ENCODE results near the gene SLC39A5.
"Not testable (repeated sequence)": the region's sequence is repeated elsewhere in the genome, so short reads cannot be mapped to it uniquely, and the experiment has no call there.

Gene SLC39A5, protein sequence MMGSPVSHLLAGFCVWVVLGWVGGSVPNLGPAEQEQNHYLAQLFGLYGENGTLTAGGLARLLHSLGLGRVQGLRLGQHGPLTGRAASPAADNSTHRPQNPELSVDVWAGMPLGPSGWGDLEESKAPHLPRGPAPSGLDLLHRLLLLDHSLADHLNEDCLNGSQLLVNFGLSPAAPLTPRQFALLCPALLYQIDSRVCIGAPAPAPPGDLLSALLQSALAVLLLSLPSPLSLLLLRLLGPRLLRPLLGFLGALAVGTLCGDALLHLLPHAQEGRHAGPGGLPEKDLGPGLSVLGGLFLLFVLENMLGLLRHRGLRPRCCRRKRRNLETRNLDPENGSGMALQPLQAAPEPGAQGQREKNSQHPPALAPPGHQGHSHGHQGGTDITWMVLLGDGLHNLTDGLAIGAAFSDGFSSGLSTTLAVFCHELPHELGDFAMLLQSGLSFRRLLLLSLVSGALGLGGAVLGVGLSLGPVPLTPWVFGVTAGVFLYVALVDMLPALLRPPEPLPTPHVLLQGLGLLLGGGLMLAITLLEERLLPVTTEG

DNA sequence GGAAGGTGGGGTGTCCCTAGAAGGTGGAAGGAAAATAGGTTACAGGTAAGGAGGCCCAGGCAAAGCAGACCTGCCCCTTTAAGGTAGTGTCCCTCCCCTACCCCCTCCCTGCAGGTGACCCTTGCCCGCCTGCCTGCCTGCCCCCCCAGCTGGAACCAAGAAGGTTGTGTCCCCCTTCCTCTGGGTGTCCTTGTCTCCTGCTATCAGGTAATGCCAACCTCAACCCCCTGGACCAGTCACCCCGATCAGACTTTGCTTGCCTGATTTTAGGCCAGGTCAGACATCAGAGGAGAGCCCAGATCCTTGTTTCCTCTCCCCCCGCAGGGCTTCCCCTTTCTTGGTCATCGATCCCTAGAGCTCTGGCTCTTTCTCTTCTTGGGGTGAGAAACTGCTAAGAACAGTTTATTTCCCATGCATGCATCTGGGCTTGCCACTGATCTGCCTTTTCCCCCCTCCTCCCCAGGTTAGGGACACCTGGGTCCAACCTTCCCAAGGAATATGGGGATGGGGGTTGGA, at the start of gene SLC39A5:
SLC39A5 (plus strand) TSS at position 136 of the 516 bp plus-strand sequence. CDS start 1,224 bp downstream, outside the sequence.
- DNase-seq, result no peak

DNA sequence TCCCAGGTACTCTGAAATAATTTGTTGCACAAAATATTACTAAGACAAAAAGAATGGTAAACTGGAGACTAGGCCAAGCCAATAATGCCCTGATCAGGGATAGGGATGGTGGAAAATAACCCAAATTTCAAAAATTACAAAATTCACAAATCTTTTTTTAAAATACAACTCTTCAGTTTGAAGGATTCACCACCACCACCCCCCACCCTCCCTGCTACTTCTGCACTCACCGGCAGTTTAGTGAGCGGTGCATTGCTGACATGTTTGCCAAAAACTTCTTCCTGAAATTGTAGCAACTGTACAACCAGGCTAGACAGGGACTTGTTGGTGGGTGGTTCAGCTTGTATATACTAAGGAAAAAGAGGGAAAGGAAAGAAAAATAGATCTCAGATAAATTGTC, 42.9 kb upstream of the SLC39A5 start:
- no peak for DNase-seq

DNA sequence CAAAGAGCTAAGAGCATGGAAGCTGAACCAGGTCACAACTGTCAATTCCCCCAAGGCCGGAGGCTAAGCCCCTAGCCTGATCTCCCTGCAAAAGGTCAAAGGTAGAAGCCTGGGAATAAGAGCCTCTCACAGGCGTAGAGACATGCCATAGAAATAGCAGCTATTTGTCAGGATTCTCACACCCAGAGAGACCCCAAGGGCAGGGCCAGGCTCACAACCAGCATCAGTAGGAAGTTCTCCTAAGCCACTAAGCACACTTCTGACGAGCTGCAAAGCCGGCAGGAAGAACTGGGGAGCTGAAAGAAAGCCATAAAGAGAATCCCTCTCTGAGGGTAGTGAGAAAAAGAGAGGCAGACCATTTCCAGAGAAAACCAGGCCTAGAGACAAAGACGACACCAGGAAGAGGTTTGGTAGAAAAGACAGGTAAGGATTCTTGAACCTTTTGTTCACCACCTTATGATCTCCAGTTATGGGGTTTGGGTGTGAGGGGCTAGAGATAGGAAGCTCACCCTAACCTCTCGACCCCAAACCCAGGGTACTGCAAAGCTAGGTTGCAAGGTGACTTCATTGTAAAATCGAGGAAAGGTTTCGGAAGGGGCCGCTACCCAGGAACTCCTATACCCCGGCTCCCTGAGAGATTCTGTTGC, 41.6 kb upstream of the SLC39A5 start:
- no peak for DNase-seq

DNA sequence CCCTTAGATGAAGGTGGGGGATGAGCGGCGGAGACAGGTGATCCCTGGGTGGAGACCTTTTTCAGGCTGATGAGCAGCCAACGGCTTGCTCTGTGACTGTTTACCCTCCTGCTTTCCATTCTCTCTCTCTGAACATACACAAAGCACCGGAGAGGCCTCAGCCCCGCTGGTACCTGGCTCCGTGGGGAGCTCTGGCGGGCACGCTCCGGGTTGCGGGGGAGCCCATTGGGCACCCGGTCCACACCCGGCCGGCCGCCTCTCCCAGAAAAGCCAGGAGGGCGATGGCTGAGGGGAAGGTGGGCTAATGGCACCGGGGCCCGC, 41.1 kb upstream of the SLC39A5 start:
- no peak for DNase-seq

DNA sequence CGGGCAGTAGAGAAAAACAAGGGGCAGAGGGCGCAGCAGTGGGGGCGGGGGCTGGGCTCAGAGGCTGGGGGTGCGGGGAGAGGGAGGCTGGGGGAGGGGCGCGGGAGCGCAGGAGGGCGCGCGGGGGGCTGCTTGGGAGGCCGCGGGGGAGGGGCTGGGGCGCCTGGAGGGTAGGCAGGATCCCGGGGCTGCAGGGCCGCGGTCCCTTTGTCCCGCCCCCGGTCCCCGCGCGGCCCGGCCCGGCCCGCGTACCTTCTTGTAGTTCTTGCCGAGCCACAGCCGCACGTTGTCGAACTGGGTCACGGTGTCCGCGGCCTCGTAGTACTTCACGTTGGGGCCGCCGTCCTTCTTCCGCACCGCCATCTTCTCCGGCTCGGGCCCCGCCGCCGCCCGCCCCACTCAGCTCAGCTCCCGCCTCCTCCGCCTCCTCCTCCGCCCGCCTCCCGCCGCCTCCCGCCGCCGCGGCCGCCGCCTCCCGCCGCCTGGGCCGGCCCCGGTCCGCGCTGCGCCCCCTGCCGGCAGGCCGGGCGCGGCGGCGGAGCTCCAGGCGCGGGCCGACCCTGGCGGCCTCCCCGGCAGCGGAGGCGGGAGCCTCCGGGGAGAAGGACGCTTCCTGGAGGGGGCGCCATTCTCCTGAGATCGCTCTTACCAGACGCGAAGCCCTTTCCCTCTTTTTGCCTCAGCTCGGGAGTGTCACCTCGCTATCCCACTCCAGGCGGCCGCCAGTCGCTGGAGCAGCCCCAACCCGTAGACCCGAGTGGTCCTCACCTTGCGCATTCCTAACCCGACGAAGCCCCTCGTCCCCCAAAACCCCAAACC, 40.5 kb upstream of the SLC39A5 start, which contains the start of gene SMARCC2:
SMARCC2 (minus strand) TSS at position 385 of the 819 bp plus-strand sequence; CDS start at position 363, 22 bp downstream.
- peak; percentile 79 to 86 for DNase-seq

DNA sequence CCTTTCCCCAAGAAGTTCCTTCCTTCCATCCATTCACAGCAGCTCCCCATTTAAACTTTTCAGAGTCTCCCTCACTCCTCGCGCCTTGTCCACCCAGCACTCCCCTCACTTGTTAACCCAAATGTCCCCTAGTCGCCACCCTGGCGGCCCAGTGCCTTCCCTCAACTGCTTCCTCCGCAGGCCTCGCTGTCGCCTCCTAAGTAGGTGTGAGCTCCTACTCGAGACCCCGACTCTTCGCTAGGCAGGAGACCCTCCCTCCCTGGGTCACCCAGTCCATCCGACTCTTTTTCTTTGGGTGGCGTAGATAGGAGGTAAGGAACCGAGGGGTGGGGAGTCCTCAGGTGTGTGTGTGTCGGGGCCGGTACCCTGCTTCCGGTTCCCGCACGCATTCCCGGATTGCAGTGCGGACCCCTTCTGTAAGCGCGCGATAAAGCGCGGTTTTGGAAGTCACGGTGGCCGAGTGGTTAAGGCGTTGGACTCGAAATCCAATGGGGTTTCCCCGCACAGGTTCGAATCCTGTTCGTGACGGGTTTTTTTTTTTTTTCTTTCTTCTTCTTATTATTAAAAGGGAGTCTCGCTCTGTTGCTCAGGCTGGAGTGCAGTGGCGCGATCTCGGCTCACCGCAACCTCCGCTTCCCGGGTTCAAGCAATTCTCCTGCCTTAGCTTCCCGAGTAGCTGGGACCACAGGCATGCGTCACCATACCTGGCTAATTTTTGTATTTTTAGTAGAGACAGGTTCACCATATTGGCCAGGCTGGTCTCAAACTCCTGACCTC, 39.7 kb upstream of the SLC39A5 start:
- DNase-seq, result peak; percentile 94 to 96

DNA sequence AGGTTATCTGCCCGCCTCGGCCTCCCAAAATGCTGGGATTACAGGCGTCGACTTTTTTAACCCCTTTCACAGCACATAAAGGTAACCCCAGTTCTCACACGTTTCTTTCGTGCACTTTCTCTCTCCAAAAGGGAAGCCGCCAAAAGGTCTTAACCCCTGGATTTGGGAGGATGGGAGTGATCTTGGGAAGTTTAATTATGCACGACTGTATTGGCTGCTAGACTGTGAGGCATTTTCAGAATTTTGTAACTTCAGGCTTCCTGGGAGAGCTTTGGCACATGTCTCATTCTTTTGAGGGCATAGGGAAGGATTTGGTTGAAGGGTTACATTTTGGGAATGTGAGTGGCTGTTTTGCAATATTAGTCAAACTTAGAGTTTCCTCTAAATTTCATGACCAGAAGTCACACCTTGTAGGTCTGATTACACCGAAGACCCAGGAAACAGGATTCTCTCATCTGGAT, 39.1 kb upstream of the SLC39A5 start:
- DNase-seq, result no peak

DNA sequence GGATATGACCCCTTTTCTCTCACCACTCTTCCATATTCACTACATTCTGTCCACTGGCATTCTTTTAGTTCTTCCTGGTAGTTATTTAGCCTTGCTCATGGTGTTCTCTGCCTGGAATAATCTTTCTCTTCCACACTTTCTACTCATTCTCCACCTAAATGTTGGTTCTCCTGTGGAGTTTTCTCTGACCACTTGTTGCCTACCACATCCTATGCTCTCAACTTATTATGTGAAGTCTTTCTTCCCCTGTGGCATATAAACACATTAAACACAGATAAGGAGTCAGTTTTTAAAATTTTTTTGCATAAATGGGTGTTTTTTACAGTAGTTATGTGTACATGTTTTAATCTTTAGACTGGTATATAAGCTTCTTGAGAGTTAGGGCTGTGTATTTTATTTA, 37.3 kb upstream of the SLC39A5 start:
- DNase-seq, result no peak

DNA sequence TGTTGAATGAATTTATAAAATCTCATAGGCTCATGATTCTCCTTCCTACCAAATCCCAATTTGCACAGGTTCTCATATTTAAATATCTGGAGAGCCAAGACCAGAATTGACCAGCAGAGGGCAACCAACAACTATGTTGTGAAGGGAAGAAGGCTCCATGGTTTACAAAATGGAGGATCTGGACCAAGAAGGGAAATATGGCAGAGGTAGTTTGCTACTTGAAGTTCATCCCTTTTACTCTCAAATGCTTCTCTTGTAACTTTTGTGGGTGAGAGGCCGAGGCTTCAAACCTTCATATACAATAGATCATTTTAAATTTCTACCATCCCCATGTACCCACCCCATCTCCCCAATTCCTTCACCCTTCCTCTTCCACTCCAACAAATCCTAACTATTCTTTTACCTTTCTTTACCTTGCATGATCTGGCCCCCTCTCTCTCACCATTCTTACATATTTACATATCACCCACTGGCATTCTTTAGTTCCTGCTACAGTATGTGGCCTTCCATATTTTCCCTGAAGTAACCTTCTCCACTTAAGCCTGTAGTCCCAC, 36.7 kb upstream of the SLC39A5 start:
- peak; percentile 69 to 81 for DNase-seq

DNA sequence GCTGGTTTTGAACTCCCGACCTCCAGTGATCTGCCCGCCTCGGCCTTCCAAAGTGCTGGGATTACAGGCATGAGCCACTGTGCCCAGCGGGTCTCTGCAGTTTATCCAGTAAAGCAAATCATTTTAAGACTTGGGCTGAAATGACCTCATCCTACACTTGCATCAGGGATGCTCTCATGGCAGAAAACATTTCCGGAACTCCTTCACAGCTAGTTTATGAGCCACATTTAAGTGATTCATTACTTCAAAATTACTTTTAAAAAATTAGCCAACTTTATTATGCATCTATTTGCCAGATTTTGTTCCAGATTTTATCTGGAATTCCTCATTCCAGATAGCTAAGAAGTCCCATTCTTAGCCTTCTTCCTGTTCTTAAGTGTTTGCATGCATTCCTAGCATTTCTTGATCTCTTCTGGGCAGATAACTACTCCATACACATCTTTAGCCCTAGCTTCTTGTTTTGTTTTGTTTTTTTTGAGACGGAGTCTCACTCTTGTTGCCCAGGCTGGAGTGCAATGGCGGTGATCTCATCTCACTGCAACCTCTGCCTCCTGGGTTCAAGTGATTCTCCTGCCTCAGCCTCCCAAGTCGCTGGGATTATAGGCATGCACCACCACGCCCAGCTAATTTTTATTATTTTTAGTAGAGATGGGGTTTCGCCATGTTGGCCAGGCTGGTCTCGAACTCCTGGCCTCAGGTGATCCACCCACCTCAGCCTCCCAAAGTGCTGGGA, 32.9 kb upstream of the SLC39A5 start:
- DNase-seq, result not testable (repeated sequence)

DNA sequence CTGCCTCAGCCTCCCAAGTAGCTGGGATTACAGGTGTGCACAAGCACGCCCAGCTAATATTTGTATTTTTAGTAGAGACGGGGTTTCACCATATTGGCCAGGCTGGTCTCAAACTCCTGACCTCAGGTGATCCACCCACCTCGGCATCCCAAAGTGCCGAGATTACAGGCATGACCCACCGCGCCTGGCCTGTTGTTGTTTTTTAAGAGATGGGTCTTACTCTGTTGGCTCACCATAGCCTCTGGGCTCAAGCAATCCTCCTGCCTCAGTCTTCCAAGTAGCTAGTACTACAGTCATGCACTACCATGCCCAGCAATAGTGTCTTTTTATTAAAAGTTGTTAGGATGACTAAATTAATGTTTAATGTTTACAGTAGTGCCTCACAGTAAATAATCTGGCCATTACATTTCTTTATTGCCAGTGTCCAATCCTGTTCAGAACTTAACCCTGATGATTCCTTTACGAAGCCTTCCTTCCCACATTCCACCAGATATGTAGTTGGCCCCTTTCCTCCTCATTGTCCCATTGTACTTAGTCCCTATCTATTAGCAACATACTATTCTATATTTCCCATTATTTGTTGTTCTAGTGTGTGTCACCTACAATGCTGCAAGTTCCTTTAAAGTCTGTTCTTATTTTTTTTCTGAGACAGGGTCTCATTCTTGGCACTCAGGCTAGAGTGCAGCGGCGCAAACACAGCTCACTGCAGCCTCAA, 31.8 kb upstream of the SLC39A5 start:
- DNase-seq, result no peak

DNA sequence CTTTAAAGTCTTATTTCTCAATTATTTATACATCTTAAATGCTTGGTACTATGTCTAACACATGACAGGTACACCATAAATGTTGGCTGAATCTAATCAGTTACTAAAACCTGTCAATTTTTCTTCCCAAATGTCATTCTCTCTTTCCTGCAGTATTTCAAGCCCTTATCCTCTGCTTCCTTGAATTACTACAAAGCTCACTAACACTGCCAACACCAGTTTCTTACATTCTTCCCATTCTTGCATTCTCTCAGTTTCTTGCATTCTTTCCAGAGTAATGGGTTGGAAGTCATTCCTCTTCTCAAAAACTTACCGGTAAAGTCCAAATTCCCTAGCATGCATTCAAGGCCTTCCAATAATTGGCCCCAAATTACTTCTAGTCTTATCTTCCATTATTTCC, 31.0 kb upstream of the SLC39A5 start:
- DNase-seq, result no peak

DNA sequence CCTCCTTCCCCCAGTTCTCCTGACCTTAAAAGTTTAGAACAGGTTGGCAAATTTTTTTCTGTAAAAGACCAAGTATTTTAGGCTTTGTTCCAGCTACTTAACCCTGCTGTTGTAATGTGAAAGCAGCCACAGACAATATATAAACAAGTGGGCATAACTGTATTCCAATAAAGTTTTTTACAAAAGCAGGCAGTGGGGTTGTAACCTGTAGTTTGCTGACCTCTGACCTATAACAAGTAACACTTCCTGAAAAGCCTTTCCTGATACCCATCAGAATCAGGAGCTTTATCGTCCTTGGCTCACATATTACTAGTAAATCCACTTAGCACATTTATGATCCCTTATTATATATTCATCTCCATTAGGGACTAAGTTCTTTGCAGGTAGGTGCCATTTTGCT, 27.5 kb upstream of the SLC39A5 start:
- no peak for DNase-seq

DNA sequence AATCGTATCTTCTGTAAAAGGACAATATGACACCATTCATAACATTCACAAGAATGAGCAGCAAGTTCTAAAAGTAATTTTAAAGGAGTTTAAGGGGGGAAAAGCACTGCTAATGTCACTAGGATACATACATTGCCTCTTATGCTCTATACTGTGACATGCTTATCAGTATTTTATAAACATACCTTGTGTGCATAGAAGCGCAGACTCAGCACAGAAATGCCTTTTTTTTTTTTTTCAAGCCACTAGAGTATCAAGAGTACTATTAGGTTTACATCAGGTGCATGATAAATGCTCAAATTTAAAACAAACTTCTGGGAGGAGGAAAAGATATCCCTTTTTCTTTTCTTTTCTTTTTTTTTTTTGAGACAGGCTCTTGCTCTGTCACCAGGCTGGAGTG, 27.0 kb upstream of the SLC39A5 start:
- no peak for DNase-seq

DNA sequence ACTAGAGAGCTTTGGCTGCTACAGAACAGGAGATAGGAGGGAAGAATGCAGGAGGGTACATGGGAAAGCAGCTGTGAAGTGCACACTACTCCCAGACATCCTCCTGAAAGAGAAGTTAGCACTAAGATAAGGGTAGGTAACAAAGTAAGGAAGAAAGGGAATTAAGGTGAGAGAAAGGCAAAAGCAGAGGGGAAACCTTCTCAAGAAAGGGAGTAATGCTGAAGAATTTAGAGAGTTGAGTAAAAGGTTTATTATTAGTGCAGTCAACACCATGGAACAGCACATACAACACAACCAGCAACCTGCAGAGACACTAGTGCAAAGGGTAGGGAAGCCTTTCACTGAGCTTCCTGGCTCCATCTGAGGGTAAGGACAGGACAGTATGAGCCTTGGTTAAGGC, 25.6 kb upstream of the SLC39A5 start:
- DNase-seq, result no peak

DNA sequence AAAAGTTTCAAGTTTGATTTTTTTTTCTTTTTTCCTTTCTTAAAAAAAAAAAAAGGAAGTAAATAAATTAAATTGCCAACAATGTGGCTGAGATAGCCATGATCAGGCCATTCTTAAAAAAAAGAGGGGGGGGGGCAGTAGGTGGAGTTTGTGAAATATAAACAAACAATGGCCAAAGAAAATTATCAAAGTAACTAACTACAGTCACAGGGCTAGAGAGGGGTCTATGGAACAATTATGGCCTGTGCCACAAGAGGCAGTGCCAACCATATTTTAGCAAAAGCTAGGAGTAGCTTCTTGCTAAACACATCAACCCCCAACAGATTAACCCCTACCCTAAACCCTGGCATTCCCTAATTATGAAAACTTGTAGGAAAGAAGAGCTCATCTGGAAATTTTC, 24.4 kb upstream of the SLC39A5 start:
- DNase-seq, result no peak

DNA sequence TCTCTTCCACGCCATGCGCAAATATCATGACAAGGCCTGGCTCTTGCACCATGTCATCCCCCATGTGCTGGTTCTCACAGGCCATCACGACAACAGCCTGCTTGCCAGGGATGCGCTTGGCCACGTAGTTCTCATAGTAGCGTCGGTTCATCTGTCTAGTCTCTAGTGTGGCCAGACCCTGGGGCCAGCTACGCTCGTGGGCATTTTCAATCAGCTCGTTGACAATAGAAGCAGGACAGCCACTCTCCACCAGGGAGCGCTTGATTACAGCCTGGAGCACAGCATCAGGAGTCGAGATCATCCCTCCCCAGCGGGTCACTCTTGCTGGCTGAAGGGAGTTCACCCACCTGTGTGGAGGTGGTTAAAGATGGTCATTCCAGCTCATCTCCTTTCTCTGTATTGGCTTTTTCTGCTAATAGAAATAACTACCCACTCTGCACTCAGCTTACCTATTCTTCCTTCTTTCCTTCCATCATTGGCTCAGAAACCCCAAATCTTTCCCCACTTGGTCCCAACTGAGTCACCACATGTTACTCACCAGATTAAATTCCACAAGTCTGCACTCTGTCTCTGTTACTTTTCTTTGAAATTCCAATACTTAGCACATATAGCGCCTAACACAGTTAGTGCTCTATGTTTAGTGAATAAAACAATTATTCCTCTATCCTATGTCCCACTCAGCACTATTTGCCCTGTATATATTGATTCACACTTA, 23.2 kb upstream of the SLC39A5 start:
- no peak for DNase-seq

DNA sequence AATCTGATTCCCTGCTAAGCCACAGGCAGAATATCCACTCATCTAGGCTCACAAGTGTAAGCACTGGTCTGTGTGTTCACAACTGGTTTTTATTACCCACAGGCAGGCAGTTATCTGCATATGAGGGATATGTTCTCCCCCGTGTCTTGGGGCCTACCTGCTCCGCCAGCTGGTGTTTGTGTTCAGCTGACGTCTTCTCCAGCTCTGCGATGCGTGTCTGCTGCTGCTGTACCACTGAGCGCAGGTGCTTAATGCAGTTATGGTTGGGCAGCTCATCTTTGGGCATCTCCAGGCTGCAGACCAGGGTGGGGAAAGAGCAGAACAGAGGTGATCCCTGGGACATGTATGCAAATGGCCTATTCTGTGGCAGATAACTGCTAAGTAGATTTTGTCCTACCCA, 21.8 kb upstream of the SLC39A5 start:
- DNase-seq, result no peak

DNA sequence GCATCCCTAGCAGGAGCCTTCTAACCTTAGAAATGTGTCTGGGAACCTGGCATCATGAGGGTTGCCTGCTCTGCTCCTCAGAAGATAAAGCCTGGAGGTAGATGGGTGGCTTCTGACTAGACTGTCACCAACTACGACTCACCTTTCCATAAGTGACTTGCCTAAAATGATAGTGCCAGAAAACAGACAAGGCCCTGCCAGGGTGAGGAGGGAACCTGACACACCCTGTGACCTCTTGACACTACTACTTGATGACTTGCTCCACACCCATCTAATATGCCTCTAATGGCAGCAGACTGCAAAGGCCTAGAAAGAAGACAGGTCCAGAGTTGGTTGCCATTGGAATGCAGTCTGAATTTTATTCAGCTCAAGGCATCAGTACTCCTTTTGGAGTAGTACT, 17.5 kb upstream of the SLC39A5 start:
- no peak for DNase-seq

DNA sequence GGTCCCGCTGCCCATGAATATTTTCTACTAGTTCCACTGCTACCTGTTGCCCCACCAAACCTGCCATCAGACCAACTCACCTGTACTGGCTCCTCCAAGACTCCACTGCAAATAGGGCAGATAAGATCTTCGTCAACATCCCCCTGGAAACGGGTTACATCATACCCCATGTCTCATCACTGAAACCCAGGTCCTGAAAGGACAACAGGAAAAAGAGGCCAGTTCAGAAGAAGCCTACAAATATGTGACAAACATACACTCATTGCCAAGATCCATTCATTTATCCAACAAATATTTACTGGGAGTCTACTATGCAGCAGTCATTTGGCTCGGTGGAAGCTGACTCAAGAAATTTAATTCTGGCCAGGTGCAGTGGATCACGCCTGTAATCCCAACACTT, 16.0 kb upstream of the SLC39A5 start:
- DNase-seq, result no peak

Measured in stimulated activated CD4-positive, alpha-beta T cell treated with anti-CD3 and anti-CD28 coated beads, Interleukin-2, amount 100 ng/mL, for 48 hours (primary cell).